H1 (cell line): ENCODE data around the gene EMC1. TPM values are rescaled to one million over a fixed set of nuclear protein-coding genes. Genes with fewer than 3 reads are reported as not detected.

Source experiments
- CREB1 ChIP-seq: IDR thresholded peaks from 2 replicates; pipeline ENCODE4 v1.6.1; 2012; ENCODE audit warnings: inconsistent platforms
- CTBP2 ChIP-seq: IDR thresholded peaks from 2 replicates; pipeline ENCODE4 v1.7.0; 2011; ENCODE audit warnings: borderline replicate concordance, mild to moderate bottlenecking, moderate library complexity, mixed read lengths, low read length; ENCODE audit not compliant: insufficient read depth, insufficient read length
- RNF2 ChIP-seq: fragments of 200-900, 300-1000 bp; sonication (generic); IDR thresholded peaks from 2 replicates; pipeline ENCODE4 v1.7.1; 2016; ENCODE audit warnings: borderline replicate concordance, low read depth, mild to moderate bottlenecking, antibody characterized with exemption, low read length; ENCODE audit not compliant: poor library complexity, severe bottlenecking; ENCODE audit errors: missing control alignments
- SIN3A ChIP-seq, 2 experiments: IDR thresholded peaks in 1 of 2; conservative IDR thresholded peaks in 1 of 2; 2 replicates each; pipeline ENCODE4 v1.6.1; 2011 to 2012; ENCODE audit warnings: low read length in 2 of 2, improper control_type of control experiment in 1 of 2, low read depth in 1 of 2, mild to moderate bottlenecking in 1 of 2
- SP2 ChIP-seq: IDR thresholded peaks from 2 replicates; pipeline ENCODE4 v1.6.1; 2012; ENCODE audit warnings: mild to moderate bottlenecking, low read length, inconsistent platforms
- polyA plus RNA-seq, 7 experiments: library from polyadenylated mRNA; depleted of rRNA in 3 of 7; stranded (reverse) in 5 of 7; unstranded in 2 of 7; fragments of >200 nt in 5 of 7; fragments of 200-250 nt in 2 of 7; gene quantifications; 1 replicate in 5 of 7; 2 replicates in 1 of 7; 4 replicates in 1 of 7; pipeline versions ENCODE4 v1.2.1 to v1.2.3, GENCODE V29; 2011 to 2013; ENCODE audit warnings: missing spikeins in 2 of 7, mixed read lengths in 2 of 7
- total RNA-seq: library from RNA; stranded (reverse); fragmentation: NEBNext Ultra II Directional; extraction: Animal tissue kit (Norgen Biotek cat#: 25700); gene quantifications from 2 replicates; pipeline ENCODE4 v1.2.1, GENCODE V29; 2021
- TF ChIP-seq, protein P1 (sequence below): fragments of 300-600 bp; sonication (generic); IDR thresholded peaks from 2 replicates; pipeline ENCODE4 v1.7.1; 2012; ENCODE audit warnings: low read length, moderate library complexity, mild to moderate bottlenecking, inconsistent platforms; ENCODE audit not compliant: insufficient replicate concordance

EMC1 gene
- total and polyA plus RNA-seq, 2 of the 8 experiments (the other 6 are each of a cell fraction or from before 2014, with no cell fraction given), result 51.0 to 53.5 TPM

- TF ChIP-seq RNF2, result peak; percentile 59
- TF ChIP-seq, protein P1, sequence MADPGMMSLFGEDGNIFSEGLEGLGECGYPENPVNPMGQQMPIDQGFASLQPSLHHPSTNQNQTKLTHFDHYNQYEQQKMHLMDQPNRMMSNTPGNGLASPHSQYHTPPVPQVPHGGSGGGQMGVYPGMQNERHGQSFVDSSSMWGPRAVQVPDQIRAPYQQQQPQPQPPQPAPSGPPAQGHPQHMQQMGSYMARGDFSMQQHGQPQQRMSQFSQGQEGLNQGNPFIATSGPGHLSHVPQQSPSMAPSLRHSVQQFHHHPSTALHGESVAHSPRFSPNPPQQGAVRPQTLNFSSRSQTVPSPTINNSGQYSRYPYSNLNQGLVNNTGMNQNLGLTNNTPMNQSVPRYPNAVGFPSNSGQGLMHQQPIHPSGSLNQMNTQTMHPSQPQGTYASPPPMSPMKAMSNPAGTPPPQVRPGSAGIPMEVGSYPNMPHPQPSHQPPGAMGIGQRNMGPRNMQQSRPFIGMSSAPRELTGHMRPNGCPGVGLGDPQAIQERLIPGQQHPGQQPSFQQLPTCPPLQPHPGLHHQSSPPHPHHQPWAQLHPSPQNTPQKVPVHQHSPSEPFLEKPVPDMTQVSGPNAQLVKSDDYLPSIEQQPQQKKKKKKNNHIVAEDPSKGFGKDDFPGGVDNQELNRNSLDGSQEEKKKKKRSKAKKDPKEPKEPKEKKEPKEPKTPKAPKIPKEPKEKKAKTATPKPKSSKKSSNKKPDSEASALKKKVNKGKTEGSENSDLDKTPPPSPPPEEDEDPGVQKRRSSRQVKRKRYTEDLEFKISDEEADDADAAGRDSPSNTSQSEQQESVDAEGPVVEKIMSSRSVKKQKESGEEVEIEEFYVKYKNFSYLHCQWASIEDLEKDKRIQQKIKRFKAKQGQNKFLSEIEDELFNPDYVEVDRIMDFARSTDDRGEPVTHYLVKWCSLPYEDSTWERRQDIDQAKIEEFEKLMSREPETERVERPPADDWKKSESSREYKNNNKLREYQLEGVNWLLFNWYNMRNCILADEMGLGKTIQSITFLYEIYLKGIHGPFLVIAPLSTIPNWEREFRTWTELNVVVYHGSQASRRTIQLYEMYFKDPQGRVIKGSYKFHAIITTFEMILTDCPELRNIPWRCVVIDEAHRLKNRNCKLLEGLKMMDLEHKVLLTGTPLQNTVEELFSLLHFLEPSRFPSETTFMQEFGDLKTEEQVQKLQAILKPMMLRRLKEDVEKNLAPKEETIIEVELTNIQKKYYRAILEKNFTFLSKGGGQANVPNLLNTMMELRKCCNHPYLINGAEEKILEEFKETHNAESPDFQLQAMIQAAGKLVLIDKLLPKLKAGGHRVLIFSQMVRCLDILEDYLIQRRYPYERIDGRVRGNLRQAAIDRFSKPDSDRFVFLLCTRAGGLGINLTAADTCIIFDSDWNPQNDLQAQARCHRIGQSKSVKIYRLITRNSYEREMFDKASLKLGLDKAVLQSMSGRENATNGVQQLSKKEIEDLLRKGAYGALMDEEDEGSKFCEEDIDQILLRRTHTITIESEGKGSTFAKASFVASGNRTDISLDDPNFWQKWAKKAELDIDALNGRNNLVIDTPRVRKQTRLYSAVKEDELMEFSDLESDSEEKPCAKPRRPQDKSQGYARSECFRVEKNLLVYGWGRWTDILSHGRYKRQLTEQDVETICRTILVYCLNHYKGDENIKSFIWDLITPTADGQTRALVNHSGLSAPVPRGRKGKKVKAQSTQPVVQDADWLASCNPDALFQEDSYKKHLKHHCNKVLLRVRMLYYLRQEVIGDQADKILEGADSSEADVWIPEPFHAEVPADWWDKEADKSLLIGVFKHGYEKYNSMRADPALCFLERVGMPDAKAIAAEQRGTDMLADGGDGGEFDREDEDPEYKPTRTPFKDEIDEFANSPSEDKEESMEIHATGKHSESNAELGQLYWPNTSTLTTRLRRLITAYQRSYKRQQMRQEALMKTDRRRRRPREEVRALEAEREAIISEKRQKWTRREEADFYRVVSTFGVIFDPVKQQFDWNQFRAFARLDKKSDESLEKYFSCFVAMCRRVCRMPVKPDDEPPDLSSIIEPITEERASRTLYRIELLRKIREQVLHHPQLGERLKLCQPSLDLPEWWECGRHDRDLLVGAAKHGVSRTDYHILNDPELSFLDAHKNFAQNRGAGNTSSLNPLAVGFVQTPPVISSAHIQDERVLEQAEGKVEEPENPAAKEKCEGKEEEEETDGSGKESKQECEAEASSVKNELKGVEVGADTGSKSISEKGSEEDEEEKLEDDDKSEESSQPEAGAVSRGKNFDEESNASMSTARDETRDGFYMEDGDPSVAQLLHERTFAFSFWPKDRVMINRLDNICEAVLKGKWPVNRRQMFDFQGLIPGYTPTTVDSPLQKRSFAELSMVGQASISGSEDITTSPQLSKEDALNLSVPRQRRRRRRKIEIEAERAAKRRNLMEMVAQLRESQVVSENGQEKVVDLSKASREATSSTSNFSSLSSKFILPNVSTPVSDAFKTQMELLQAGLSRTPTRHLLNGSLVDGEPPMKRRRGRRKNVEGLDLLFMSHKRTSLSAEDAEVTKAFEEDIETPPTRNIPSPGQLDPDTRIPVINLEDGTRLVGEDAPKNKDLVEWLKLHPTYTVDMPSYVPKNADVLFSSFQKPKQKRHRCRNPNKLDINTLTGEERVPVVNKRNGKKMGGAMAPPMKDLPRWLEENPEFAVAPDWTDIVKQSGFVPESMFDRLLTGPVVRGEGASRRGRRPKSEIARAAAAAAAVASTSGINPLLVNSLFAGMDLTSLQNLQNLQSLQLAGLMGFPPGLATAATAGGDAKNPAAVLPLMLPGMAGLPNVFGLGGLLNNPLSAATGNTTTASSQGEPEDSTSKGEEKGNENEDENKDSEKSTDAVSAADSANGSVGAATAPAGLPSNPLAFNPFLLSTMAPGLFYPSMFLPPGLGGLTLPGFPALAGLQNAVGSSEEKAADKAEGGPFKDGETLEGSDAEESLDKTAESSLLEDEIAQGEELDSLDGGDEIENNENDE, result no peak
- peak; percentile 53 for TF ChIP-seq CTBP2
- peak; percentile 19 to 88; a peak in 3 of 4 replicates for TF ChIP-seq SIN3A (conservative IDR thresholded peaks at IDR 0.05 in 1 of 2, IDR thresholded peaks at IDR 0.05 in 1 of 2; ENCODE audit: low read depth in 1 of 2, low read length in 2 of 2)
- no peak for TF ChIP-seq SP2
- peak; percentile 72; the same call in 1 of the 2 replicates for TF ChIP-seq CREB1
Observed at GRCh38 chr1:19251305-19252196, at the start of gene EMC1, which contains the start of gene MRTO4 (continued).
